ENCODE data around the gene TLX2.
"Not testable (repeated sequence)": the region's sequence is repeated elsewhere in the genome, so short reads cannot be mapped to it uniquely, and the experiment has no call there.

The TLX2 gene

GRCh38 chr2:74552914-74553811, 38.9 kb downstream of the TLX2 start:
- no peak for DNase-seq (ENCODE audit: low read depth, low spot score)

GRCh38 chr2:74553892-74554819, 39.9 kb downstream of the TLX2 start, which contains the start of the genes DOK1 and LOXL3:
TSS of gene DOK1 (plus strand) at chr2:74554720. CDS start at chr2:74554755, 35 bp downstream.
TSS of gene LOXL3 (minus strand) at chr2:74553942. CDS start at chr2:74552634, 1,308 bp downstream.
- no peak for DNase-seq (ENCODE audit: low read depth, low spot score)
- H3K27ac ChIP-seq = no peak within 1 kb of the TSS

More at GRCh38 chr2:74552914-74553811, 38.9 kb downstream of the TLX2 start:
- no peak overlapping the region for H3K27ac ChIP-seq

DNA sequence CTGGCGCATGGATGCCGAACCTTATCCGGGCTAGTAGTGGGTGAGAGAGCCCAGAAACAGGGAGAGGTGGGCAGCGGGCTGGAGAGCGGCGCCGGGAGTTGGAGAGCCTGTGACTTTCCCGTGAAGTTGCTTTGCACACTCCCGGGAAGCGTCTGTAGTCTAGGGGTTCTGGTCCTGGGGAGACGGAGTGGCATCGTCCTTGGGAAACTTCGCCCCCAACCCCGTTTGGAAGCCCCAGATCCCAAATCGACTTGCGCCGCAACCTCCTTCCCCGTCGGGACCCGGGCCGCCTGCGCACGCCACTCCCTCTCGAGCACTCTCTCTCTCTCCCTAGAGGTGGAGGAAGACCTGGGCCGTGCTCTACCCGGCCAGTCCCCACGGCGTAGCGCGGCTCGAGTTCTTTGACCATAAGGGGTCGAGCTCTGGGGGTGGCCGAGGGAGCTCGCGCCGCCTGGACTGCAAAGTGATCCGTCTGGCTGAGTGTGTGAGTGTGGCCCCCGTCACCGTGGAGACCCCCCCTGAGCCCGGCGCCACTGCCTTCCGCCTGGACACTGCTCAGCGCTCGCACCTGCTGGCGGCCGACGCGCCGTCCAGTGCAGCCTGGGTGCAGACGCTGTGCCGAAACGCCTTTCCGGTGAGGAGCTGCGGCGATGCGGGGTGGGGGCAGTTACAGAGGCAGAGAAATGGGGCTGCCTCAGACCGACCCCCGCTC, 40.7 kb downstream of the TLX2 start:
- H3K27ac ChIP-seq = no peak overlapping the region
- DNase-seq (ENCODE audit: low read depth, low spot score) = no peak

GRCh38 chr2:74555610-74556103, 41.4 kb downstream of the TLX2 start:
- no peak overlapping the region for H3K27ac ChIP-seq

GRCh38 chr2:74556159-74556558, 41.9 kb downstream of the TLX2 start:
- no peak overlapping the region for H3K27ac ChIP-seq

More at GRCh38 chr2:74555610-74556103, 41.4 kb downstream of the TLX2 start:
- no peak for DNase-seq (ENCODE audit: low read depth, low spot score)

GRCh38 chr2:74556831-74557370, 42.7 kb downstream of the TLX2 start:
- no peak for DNase-seq (ENCODE audit: low read depth, low spot score)
- H3K27ac ChIP-seq = no peak overlapping the region

More at GRCh38 chr2:74556159-74556558, 41.9 kb downstream of the TLX2 start:
- no peak for DNase-seq (ENCODE audit: low read depth, low spot score)

GRCh38 chr2:74558284-74559230, 44.3 kb downstream of the TLX2 start:
- no peak for DNase-seq (ENCODE audit: low read depth, low spot score)
- H3K27ac ChIP-seq = no peak overlapping the region

GRCh38 chr2:74559912-74560311, 45.7 kb downstream of the TLX2 start:
- no peak overlapping the region for H3K27ac ChIP-seq
- DNase-seq (ENCODE audit: low read depth, low spot score) = no peak

- H3K27ac ChIP-seq = no peak overlapping the region
- no peak for DNase-seq (ENCODE audit: low read depth, low spot score)
Measured at GRCh38 chr2:74560591-74560990, 46.3 kb downstream of the TLX2 start.

DNA sequence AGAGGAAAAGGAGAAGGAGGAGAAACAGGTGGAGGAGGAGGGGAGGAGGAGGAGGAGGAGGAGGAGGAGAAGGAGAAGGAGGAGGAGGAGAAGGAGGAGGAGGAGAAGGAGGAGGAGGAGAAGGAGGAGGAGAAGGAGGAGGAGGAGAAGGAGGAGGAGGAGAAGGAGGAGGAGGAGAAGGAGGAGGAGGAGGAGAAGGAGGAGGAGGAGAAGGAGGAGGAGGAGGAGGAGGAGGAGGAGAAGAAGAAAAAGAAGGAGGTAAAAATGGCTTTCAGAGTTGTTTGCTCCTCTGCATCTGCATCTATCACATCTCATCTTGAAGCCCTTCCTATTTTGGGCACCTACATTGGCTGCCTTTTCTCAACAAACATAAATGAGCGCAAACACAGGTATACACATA, 46.8 kb downstream of the TLX2 start:
- DNase-seq (ENCODE audit: low read depth, low spot score); H3K27ac ChIP-seq: not testable (repeated sequence)

DNA sequence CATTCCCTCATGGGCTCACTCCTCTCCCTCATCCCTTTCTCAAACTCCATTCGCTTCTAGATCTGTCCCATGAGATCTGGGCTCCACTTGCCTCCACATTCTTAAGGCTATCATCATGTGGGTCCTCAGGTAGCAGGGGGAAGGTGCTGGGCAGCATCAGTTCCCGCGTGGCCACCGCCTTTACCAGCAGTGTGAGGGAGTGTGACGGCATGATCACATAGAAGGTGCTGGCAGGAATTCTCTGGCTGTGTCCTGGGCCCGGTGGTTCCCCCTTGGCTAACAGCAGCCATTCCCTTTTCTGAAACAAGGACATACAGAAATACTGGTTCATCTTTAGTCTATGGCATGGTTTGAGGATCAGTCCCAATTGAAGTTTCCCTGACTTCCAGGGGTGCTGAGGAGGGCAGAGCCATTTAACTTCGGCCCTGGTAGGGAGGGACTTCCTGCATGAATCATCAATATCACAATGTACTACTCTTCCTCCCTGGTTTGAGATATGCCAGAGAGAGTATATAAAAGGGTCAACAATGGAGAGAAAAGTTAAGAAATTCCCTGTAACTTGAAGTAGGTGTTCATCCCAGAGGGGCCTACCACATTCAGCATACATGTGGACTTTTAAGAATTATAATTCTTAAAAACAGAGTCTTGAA, 48.0 kb downstream of the TLX2 start:
- no peak overlapping the region for H3K27ac ChIP-seq
- no peak for DNase-seq (ENCODE audit: low read depth, low spot score)

DNA sequence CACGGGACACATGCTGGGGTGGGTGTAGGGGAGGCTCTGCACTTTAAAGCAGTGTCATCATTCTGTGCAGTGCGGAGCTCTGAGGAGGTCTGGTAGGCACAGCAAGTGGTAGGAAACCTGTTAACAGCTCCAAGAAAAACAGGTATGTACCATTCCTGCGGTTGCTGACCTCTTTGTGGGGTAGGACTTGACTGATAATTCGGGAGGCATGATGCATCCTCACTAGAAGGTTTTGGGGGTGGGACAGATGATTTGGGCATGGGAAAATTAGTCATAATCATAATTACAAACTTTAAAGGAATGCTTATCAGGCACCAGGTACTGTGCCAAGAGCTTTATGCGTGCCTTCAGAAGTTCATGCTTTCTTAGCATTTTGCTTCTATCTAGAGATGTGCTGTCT, 50.0 kb downstream of the TLX2 start:
- DNase-seq (ENCODE audit: low read depth, low spot score) = no peak
- no peak overlapping the region for H3K27ac ChIP-seq

GRCh38 chr2:74566076-74566753, 52.0 kb downstream of the TLX2 start:
- DNase-seq (ENCODE audit: low read depth, low spot score) = no peak
- H3K27ac ChIP-seq = peak overlapping the region; percentile 76

DNA sequence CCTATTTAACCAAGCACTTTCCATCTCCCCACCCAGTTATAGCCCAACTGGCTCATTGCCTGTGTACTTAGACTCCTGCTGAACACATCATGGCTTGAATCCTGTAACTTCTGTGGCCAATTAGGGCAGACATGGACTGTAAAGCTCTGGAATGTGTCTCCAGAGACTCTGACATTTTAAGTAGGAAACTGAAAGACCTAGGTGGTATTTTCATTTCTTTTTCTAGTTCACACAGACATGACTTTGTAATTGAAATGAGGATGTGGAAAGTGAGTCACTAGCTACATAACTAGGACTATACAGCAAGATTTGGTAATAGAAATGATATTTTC, 52.5 kb downstream of the TLX2 start:
- no peak for DNase-seq (ENCODE audit: low read depth, low spot score)
- peak overlapping the region; percentile 76 for H3K27ac ChIP-seq

Data from epithelial cell of prostate (primary cell).